GM23338 (cell line): ENCODE data around the gene DLG2. TPM values are rescaled to one million over a fixed set of nuclear protein-coding genes. Genes with fewer than 3 reads are reported as not detected.

ENCODE experiments used
- ATAC-seq: fragments of 200-7000 bp; cut with Tn5 transposase; 3 replicates; pipeline ENCODE4 v1.9.1; 2020
- DNase-seq: peaks from one replicate; pipeline ENCODE4 v3.0.0-alpha.2; 2015; ENCODE audit warnings: low spot score
- H2AFZ ChIP-seq: fragments of 200-600 bp; sonication (generic); 2 replicates; pipeline ENCODE4 v1.8.0; 2016; ENCODE audit warnings: antibody characterized with exemption, mild to moderate bottlenecking, moderate library complexity
- H3F3A ChIP-seq: fragments of 200-600 bp; sonication (generic); replicated peaks from 2 replicates; pipeline ENCODE4 v1.8.0; 2017; ENCODE audit warnings: antibody characterized with exemption, mixed run types, low read depth
- H3K27ac ChIP-seq: fragments of 200-600 bp; sonication (generic); 2 replicates; pipeline ENCODE4 v1.6.1; 2016; ENCODE audit warnings: low read depth
- H3K27me3 ChIP-seq: fragments of 200-600 bp; sonication (generic); 2 replicates; pipeline ENCODE4 v1.8.0; 2016; ENCODE audit warnings: mild to moderate bottlenecking, mixed run types, moderate library complexity; ENCODE audit not compliant: insufficient read depth
- H3K36me3 ChIP-seq: fragments of 200-600 bp; sonication (generic); 2 replicates; pipeline ENCODE4 v1.8.0; 2016; ENCODE audit warnings: mild to moderate bottlenecking; ENCODE audit not compliant: insufficient read depth
- H3K4me1 ChIP-seq: fragments of 200-600 bp; sonication (generic); 2 replicates; pipeline ENCODE4 v1.8.0; 2016; ENCODE audit warnings: mild to moderate bottlenecking, moderate library complexity; ENCODE audit not compliant: insufficient read depth
- H3K4me2 ChIP-seq: fragments of 200-600 bp; sonication (generic); 2 replicates; pipeline ENCODE4 v1.7.1; 2017; ENCODE audit warnings: mixed run types
- H3K4me3 ChIP-seq: fragments of 200-600 bp; sonication (generic); 2 replicates; pipeline ENCODE4 v1.6.1; 2016; ENCODE audit warnings: mixed run types
- H3K79me2 ChIP-seq: fragments of 200-600 bp; sonication (generic); replicated peaks from 2 replicates; pipeline ENCODE4 v1.8.0; 2017; ENCODE audit warnings: mild to moderate bottlenecking; ENCODE audit not compliant: insufficient read depth
- H3K9me2 ChIP-seq: fragments of 200-600 bp; sonication (generic); 2 replicates; pipeline ENCODE4 v1.8.0; 2017; ENCODE audit not compliant: insufficient read depth
- H4K20me1 ChIP-seq: fragments of 200-600 bp; sonication (generic); replicated peaks from 2 replicates; pipeline ENCODE4 v1.8.0; 2017; ENCODE audit warnings: mild to moderate bottlenecking; ENCODE audit not compliant: insufficient read depth
- H3K27ac Mint-ChIP-seq: 2 replicates; pipeline ENCODE4 v1.8.0; 2020; ENCODE audit warnings: inconsistent platforms, mild to moderate bottlenecking, moderate library complexity, mixed read lengths
- H3K27me3 Mint-ChIP-seq: 3 replicates; pipeline ENCODE4 v1.8.0; 2022; ENCODE audit warnings: low read depth, mild to moderate bottlenecking, moderate library complexity, mixed read lengths, inconsistent platforms; ENCODE audit not compliant: insufficient read depth, poor library complexity
- H3K36me3 Mint-ChIP-seq: 3 replicates; pipeline ENCODE4 v1.8.0; 2021; ENCODE audit warnings: low read depth, mild to moderate bottlenecking, inconsistent platforms, moderate library complexity, mixed read lengths
- H3K4me1 Mint-ChIP-seq: 3 replicates; pipeline ENCODE4 v1.8.0; 2020; ENCODE audit warnings: mild to moderate bottlenecking, inconsistent platforms, mixed read lengths
- H3K4me3 Mint-ChIP-seq: 3 replicates; pipeline ENCODE4 v1.8.0; 2021; ENCODE audit warnings: moderate library complexity, mild to moderate bottlenecking, inconsistent platforms, mixed read lengths
- H3K9me3 Mint-ChIP-seq: 3 replicates; pipeline ENCODE4 v1.8.0; 2020; ENCODE audit warnings: moderate library complexity, mild to moderate bottlenecking, inconsistent platforms, mixed read lengths
- CTCF ChIP-seq, 2 experiments: fragments of 200-600 bp in 1 of 2; sonication (generic) in 1 of 2; conservative IDR thresholded peaks; 2 replicates each; pipeline versions ENCODE4 v1.5.1 to v1.6.1; 2016 to 2017; ENCODE audit warnings: antibody characterized with exemption in 2 of 2, low read depth in 2 of 2, mild to moderate bottlenecking in 2 of 2, moderate library complexity in 1 of 2
- ETS1 ChIP-seq: IDR thresholded peaks from 2 replicates; pipeline ENCODE4 v1.6.1; 2016; ENCODE audit warnings: antibody characterized with exemption
- EZH2phosphoT487 ChIP-seq: fragments of 200-600 bp; sonication (generic); IDR thresholded peaks from one replicate; pipeline ENCODE4 v1.8.1; 2018; ENCODE audit warnings: antibody characterized with exemption; ENCODE audit not compliant: unreplicated experiment
- JUNB ChIP-seq: IDR thresholded peaks from one replicate; pipeline ENCODE4 v1.6.1; 2016; ENCODE audit warnings: antibody characterized with exemption; ENCODE audit not compliant: unreplicated experiment
- NANOG ChIP-seq: IDR thresholded peaks from 2 replicates; pipeline ENCODE4 v1.6.1; 2016; ENCODE audit warnings: antibody characterized with exemption, borderline replicate concordance
- ZNF331 ChIP-seq: fragments of 250-450 bp; sonication (Bioruptor Pico); IDR thresholded peaks from 2 replicates; pipeline ENCODE4 v1.5.0; 2020; ENCODE audit warnings: low read depth, mild to moderate bottlenecking, moderate library complexity
- polyA plus RNA-seq: library from polyadenylated mRNA; unstranded; fragments of >200 nt; fragmentation: Nextera tagmentation; extraction: Ambion mirVana; gene quantifications from 2 replicates; pipeline ENCODE4 v1.2.1, GENCODE V29; 2016
- total RNA-seq: library from RNA; depleted of rRNA; stranded (reverse); fragments of >200 nt; shearing (Covaris generic); gene quantifications from 2 replicates; pipeline ENCODE4 v1.2.3, GENCODE V29; 2014

DLG2 gene
- total and polyA plus RNA-seq, 2 experiments from 2014 or later = 19.8 to 21.5 TPM

GRCh38 chr11:84390441-84391078 is 1236.6 kb downstream of the DLG2 start:
- no peaks in the 10 kb centered on the region; the same call in 1 of the 2 replicates for H3K4me1 ChIP-seq
- peak overlapping the region; percentile 61; the same call in 1 of the 2 replicates for H3K27ac Mint-ChIP-seq
- H3K36me3 ChIP-seq = no peaks in the 10 kb centered on the region
- no peak overlapping the region for H3K4me3 Mint-ChIP-seq
- peaks cover 18% of the 10 kb centered on the region for H3K4me1 Mint-ChIP-seq
- peaks cover 5% of the 10 kb centered on the region for H3K27me3 Mint-ChIP-seq
- no peak overlapping the region for H2AFZ ChIP-seq
- peak; percentile 92 for DNase-seq
- H3F3A ChIP-seq = no peaks in the 10 kb centered on the region
- H3K36me3 Mint-ChIP-seq = no peaks in the 10 kb centered on the region
- no peak overlapping the region for H3K4me2 ChIP-seq
- H3K9me3 Mint-ChIP-seq = no peaks in the 10 kb centered on the region
- no peak overlapping the region for H3K4me3 ChIP-seq
- no peaks in the 10 kb centered on the region for H4K20me1 ChIP-seq
- no peaks in the 10 kb centered on the region for H3K9me2 ChIP-seq
- H3K79me2 ChIP-seq = no peaks in the 10 kb centered on the region
- peak; percentile 99 for ATAC-seq
- TF ChIP-seq NANOG (no peak), CTCF (conservative IDR thresholded peaks at IDR 0.05; ENCODE audit: low read depth in 2 of 2) (peak; percentile 70 to 85)
- no peaks in the 10 kb centered on the region for H3K27me3 ChIP-seq
- H3K27ac ChIP-seq = 0 out of 2 replicates have a peak overlapping the region, but pooled peaks have one; percentile 3

DNA sequence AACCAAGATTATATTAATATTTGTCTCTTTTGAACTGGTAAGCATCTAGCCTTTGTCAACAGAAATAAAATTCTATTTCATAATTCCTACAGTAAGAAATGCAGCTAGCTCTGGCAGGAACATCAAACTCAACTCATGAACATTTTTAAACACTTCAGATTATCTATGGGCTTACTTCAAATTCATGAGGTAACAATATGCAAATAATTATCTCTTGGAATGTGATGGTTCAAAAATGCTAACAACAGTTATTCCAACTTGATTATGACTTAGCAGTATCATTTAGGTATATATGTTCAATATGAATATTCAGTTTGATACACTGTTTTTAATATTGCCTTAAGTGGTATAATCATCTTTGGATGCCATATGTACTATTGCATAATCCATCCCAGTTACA is 1237.4 kb downstream of the DLG2 start:
- ATAC-seq (no peak), DNase-seq (no peak)
- Histone ChIP-seq H3K27me3 (no peaks in the 10 kb centered on the region), H3K4me3 (no peak overlapping the region), H4K20me1 (no peaks in the 10 kb centered on the region), H3K9me2 (no peaks in the 10 kb centered on the region), H3K4me1 (no peaks in the 10 kb centered on the region), H3K79me2 (no peaks in the 10 kb centered on the region), H3K36me3 (no peaks in the 10 kb centered on the region), H3F3A (no peaks in the 10 kb centered on the region), H3K27ac (no peak overlapping the region), H2AFZ (no peak overlapping the region), H3K4me2 (no peak overlapping the region)
- Mint-ChIP-seq H3K36me3 (no peaks in the 10 kb centered on the region), H3K27me3 (peaks cover 5% of the 10 kb centered on the region), H3K9me3 (no peaks in the 10 kb centered on the region), H3K4me3 (no peak overlapping the region), H3K4me1 (peaks cover 16% of the 10 kb centered on the region), H3K27ac (no peak overlapping the region)
- TF ChIP-seq NANOG (no peak), ZNF331 (CRISPR knock-in tag) (no peak), JUNB (no peak), EZH2phosphoT487 (no peak), ETS1 (no peak)

- no peaks in the 10 kb centered on the region for H3K36me3 Mint-ChIP-seq
- H3K4me3 ChIP-seq = no peak overlapping the region
- no peaks in the 10 kb centered on the region for H3K9me3 Mint-ChIP-seq
- H3K79me2 ChIP-seq = no peaks in the 10 kb centered on the region
- ATAC-seq (no peak), DNase-seq (peak; percentile 76)
- H3K4me3 Mint-ChIP-seq = no peak overlapping the region
- no peak overlapping the region for H2AFZ ChIP-seq
- no peak for TF ChIP-seq EZH2phosphoT487
- no peak for TF ChIP-seq ETS1
- no peak for TF ChIP-seq NANOG
- TF ChIP-seq JUNB = no peak
- TF ChIP-seq CTCF (conservative IDR thresholded peaks at IDR 0.05; ENCODE audit: low read depth in 2 of 2) = peak; percentile 82 to 88
- H3K36me3 ChIP-seq = no peaks in the 10 kb centered on the region
- no peaks in the 10 kb centered on the region for H3F3A ChIP-seq
- peaks cover 8% of the 10 kb centered on the region; the same call in 1 of the 3 replicates for H3K4me1 Mint-ChIP-seq
- H3K9me2 ChIP-seq = no peaks in the 10 kb centered on the region
- no peaks in the 10 kb centered on the region for H3K27me3 Mint-ChIP-seq
- H3K27me3 ChIP-seq = no peaks in the 10 kb centered on the region
- no peaks in the 10 kb centered on the region for H3K4me1 ChIP-seq
- H4K20me1 ChIP-seq = no peaks in the 10 kb centered on the region
- no peak overlapping the region for H3K4me2 ChIP-seq
- H3K27ac Mint-ChIP-seq = no peak overlapping the region
- no peak overlapping the region for H3K27ac ChIP-seq
Observed at GRCh38 chr11:84384731-84385130, 1242.4 kb downstream of the DLG2 start.
